ENCODE measurements around the gene RRP12.
A peak's percentile ranks its signal among the peaks of the same experiment; 100 is the strongest.

Gene RRP12

GRCh38 chr10:97341416-97341815, 59.7 kb downstream of the RRP12 start:
- FAIRE-seq (no peak), DNase-seq (ENCODE audit: insufficient read length) (no peak)
- no peak for TF ChIP-seq POLR2AphosphoS5 (IDR thresholded peaks at IDR 0.05; ENCODE audit: low read depth, low read length)
- no peak for TF ChIP-seq TAF1 (IDR thresholded peaks at IDR 0.05; ENCODE audit: borderline replicate concordance, low read depth, low read length)
- no peak for TF ChIP-seq POLR2A (IDR thresholded peaks at IDR 0.05; ENCODE audit: low read depth, low read length)

GRCh38 chr10:97338041-97338440, 63.1 kb downstream of the RRP12 start:
- no peak for DNase-seq (ENCODE audit: insufficient read length)
- no peak for TF ChIP-seq POLR2A (IDR thresholded peaks at IDR 0.05; ENCODE audit: low read depth, low read length)
- TF ChIP-seq TAF1 (IDR thresholded peaks at IDR 0.05; ENCODE audit: borderline replicate concordance, low read depth, low read length) = no peak
- TF ChIP-seq POLR2AphosphoS5 (IDR thresholded peaks at IDR 0.05; ENCODE audit: low read depth, low read length) = no peak
- FAIRE-seq = no peak

DNA sequence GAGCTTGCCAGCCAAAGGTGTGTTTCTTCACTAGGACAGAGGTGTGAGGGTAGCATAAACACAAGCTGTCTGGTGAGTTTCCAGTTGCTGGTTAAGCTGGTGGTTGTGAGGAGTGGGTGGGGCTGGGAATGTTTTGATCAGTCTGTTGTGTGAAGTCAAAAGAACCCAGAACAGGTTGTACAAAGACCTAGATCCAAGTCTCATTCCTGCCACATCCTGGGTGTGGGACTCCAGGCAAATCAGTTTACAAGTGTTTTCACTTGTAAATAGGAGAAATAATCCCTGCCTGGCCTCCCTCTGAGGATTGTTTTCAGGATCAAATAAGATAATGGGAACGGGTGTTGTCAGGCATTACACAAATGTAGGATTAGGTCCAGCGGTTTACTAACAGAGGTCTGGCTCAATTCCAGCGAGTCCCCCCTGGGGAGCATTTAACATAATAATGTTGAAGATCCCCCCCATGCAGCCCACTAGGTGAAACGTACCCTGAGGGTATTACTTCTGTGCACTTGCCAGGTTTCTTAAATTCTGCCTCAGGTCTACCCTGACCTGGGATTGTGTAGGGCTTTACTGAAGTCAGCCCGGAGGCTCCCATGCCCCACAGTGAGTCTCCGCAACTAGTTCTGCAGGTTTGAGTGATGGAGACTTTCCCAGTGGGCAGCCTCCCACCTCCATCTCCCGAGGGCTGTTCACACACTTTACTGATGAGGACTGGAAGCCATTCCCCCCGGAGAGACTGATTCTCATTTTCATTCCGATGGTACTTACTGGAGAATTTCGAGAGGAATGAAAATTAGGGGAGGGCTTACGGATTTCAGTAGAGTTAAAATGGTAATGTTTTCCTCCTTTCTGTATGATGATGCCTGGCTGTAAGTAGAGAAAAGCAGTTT, 64.0 kb downstream of the RRP12 start:
- FAIRE-seq (no peak), DNase-seq (ENCODE audit: insufficient read length) (no peak)

DNA sequence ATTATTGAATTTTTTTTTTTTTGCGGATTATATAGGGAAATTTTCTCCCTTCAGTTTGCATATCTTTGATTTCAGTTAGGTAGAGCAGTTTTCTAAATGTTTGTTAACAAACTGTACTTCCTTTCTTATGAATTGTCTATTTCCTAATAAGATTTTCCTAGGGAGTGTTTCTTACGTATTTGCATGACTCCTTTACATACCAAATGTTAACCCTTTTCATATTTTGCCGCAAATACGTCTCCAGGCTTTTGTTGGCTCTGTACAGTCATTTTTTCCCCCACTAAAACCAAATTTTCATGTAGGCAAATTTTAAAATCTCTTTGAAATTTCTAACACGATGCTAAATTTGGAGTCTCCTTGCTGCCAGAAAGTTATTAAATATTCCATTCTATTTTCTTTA, 64.7 kb downstream of the RRP12 start:
- no peak for TF ChIP-seq POLR2AphosphoS5 (IDR thresholded peaks at IDR 0.05; ENCODE audit: low read depth, low read length)
- TF ChIP-seq TAF1 (IDR thresholded peaks at IDR 0.05; ENCODE audit: borderline replicate concordance, low read depth, low read length) = no peak
- no peak for TF ChIP-seq POLR2A (IDR thresholded peaks at IDR 0.05; ENCODE audit: low read depth, low read length)
- no peak for FAIRE-seq
- DNase-seq (ENCODE audit: insufficient read length) = no peak

More for the DNA sequence above, 64.0 kb downstream of the RRP12 start:
- TF ChIP-seq POLR2A (IDR thresholded peaks at IDR 0.05; ENCODE audit: low read depth, low read length) (no peak), POLR2AphosphoS5 (IDR thresholded peaks at IDR 0.05; ENCODE audit: low read depth, low read length) (no peak), TAF1 (IDR thresholded peaks at IDR 0.05; ENCODE audit: borderline replicate concordance, low read depth, low read length) (no peak)

- FAIRE-seq = no peak
- TF ChIP-seq POLR2AphosphoS5 (IDR thresholded peaks at IDR 0.05; ENCODE audit: low read depth, low read length) (no peak), TAF1 (IDR thresholded peaks at IDR 0.05; ENCODE audit: borderline replicate concordance, low read depth, low read length) (no peak), POLR2A (IDR thresholded peaks at IDR 0.05; ENCODE audit: low read depth, low read length) (no peak)
- DNase-seq (ENCODE audit: insufficient read length) = no peak
Measured at GRCh38 chr10:97336006-97336405, 65.1 kb downstream of the RRP12 start.

GRCh38 chr10:97335188-97335619, 65.9 kb downstream of the RRP12 start:
- TF ChIP-seq POLR2A (IDR thresholded peaks at IDR 0.05; ENCODE audit: low read depth, low read length) = no peak
- no peak for TF ChIP-seq POLR2AphosphoS5 (IDR thresholded peaks at IDR 0.05; ENCODE audit: low read depth, low read length)
- TF ChIP-seq TAF1 (IDR thresholded peaks at IDR 0.05; ENCODE audit: borderline replicate concordance, low read depth, low read length) = no peak
- no peak for DNase-seq (ENCODE audit: insufficient read length)
- no peak for FAIRE-seq

DNA sequence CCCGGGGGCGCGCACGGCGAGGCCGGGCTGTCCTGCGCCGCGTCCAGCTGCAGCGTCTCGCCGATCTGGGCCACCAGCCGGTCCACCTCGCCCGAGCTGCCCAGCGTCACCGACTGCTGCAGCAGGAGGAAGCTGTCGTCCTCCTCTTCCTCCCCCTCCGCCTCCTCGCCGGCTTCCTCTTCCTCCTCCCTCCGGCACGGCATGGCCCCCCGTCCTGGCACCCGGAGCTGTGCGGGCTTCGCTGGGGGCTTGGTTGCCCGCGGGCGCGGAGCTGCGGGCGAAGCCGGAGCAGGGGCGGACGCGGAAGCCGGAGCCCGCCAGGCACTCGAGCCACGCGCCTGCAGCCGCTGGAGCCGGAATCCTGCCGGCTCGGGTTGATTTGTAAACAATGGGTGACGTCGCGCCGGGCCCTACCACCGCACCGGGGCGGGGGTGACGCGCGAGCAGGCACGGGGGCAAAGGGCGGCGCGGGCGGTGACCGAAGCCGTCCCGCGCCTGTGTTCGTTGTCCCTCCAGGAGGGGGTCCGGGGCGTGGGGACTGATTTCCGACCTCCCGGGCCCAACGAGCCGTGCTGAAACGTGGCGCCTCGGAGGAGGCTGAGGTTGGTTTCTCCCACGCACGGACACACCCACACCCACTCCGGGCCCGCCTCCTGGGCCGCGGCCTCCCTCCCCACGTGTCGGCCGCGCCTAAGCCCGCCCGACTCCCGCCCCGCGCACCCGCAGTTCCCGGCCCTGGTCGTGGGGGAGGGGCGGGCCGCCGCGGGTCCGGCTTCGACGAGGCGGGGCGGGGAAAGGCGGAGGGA, 66.6 kb downstream of the RRP12 start, which contains the start of gene FRAT2:
Gene FRAT2, minus strand, starts transcription at position 360 of the 806 bp plus-strand sequence. Its CDS starts 157 bp downstream, at position 203.
- DNase-seq (ENCODE audit: insufficient read length) (peak; percentile 94), FAIRE-seq (peak; percentile 94)
- TF ChIP-seq TAF1 (IDR thresholded peaks at IDR 0.05; ENCODE audit: borderline replicate concordance, low read depth, low read length) (no peak), POLR2A (IDR thresholded peaks at IDR 0.05; ENCODE audit: low read depth, low read length) (peak; percentile 20; the same call in 1 of the 2 replicates), POLR2AphosphoS5 (IDR thresholded peaks at IDR 0.05; ENCODE audit: low read depth, low read length) (no peak)

- TF ChIP-seq POLR2AphosphoS5 (IDR thresholded peaks at IDR 0.05; ENCODE audit: low read depth, low read length) = no peak
- TF ChIP-seq TAF1 (IDR thresholded peaks at IDR 0.05; ENCODE audit: borderline replicate concordance, low read depth, low read length) = no peak
- TF ChIP-seq POLR2A (IDR thresholded peaks at IDR 0.05; ENCODE audit: low read depth, low read length) = no peak
- FAIRE-seq = no peak
- peak; percentile 46 for DNase-seq (ENCODE audit: insufficient read length)
Measured at GRCh38 chr10:97333601-97334369, 67.4 kb downstream of the RRP12 start.

DNA sequence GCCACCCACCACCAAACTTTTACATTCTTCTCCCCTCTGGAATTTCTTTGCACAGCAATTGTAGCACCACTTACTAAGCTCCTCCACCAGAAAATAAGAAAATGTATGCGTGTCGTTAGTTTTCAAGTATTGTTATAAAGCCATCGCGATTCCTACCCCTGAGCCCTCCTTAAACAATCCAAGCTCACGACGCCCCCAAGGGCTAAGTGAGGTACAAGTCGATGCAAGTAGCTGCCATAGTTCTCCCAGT, 67.9 kb downstream of the RRP12 start:
- TF ChIP-seq TAF1 (IDR thresholded peaks at IDR 0.05; ENCODE audit: borderline replicate concordance, low read depth, low read length) (no peak), POLR2A (IDR thresholded peaks at IDR 0.05; ENCODE audit: low read depth, low read length) (no peak), POLR2AphosphoS5 (IDR thresholded peaks at IDR 0.05; ENCODE audit: low read depth, low read length) (no peak)
- no peak for DNase-seq (ENCODE audit: insufficient read length)
- no peak for FAIRE-seq

- FAIRE-seq (no peak), DNase-seq (ENCODE audit: insufficient read length) (no peak)
- TF ChIP-seq POLR2AphosphoS5 (IDR thresholded peaks at IDR 0.05; ENCODE audit: low read depth, low read length) (no peak), TAF1 (IDR thresholded peaks at IDR 0.05; ENCODE audit: borderline replicate concordance, low read depth, low read length) (no peak), POLR2A (IDR thresholded peaks at IDR 0.05; ENCODE audit: low read depth, low read length) (no peak)
Measured at GRCh38 chr10:97332591-97333350, 68.4 kb downstream of the RRP12 start.

Data from GM12892 (cell line).